Gastroesophageal sphincter (tissue), 3 donors: ENCODE data around the gene CSMD2.

Source experiments
- EP300 ChIP-seq: sonication (generic); formaldehyde crosslinking; IDR thresholded peaks from one replicate; pipeline ENCODE4 v1.6.1; 2017; ENCODE audit warnings: antibody characterized with exemption, mild to moderate bottlenecking
- POLR2A ChIP-seq, 2 donors: fragments of 450-650 bp; IDR thresholded peaks; one replicate each; pipeline ENCODE4 v1.6.1; 2017; ENCODE audit warnings: antibody characterized with exemption in 2 of 2, mild to moderate bottlenecking in 2 of 2, moderate library complexity in 1 of 2
- POLR2AphosphoS5 ChIP-seq: sonication (generic); formaldehyde crosslinking; IDR thresholded peaks from one replicate; pipeline ENCODE4 v1.6.1; 2017; ENCODE audit warnings: antibody characterized with exemption
- TF ChIP-seq, protein P1 (sequence below), 4 experiments: fragments of 200-600 bp in 2 of 4; fragments of 450-650 bp in 2 of 4; sonication (generic) in 1 of 4; IDR thresholded peaks; one replicate each; pipeline ENCODE4 v1.5.1; 2017 to 2019; ENCODE audit warnings: antibody characterized with exemption in 4 of 4, mild to moderate bottlenecking in 2 of 4, moderate library complexity in 2 of 4

DNA sequence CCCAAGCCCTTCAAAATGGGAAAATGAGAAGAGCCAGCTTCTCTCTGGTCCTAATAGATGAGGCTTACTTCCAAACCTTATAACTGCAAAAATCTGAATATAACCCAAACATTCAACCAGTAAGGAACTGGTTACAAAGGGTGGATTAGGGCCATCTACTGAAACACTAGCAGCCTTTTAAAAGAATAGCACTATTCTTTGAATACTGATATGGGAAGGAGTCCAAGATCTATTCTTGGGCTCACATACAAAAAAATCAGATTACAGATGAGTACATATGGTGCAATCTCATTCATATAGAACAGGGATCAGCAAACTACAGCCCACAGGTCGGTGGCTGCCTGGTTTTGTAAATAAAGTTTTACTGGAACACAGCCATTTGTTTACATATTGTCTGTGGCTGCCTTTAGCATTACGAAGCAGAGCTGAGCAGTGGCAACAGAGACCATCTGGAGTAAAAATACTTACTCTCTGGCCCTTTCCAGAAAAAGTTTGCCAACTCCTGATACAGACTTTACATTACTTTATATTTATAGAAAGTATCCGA is 524.8 kb downstream of the CSMD2 start:
- TF ChIP-seq POLR2A (IDR thresholded peaks at IDR 0.05) = no peak
- TF ChIP-seq, protein P1, sequence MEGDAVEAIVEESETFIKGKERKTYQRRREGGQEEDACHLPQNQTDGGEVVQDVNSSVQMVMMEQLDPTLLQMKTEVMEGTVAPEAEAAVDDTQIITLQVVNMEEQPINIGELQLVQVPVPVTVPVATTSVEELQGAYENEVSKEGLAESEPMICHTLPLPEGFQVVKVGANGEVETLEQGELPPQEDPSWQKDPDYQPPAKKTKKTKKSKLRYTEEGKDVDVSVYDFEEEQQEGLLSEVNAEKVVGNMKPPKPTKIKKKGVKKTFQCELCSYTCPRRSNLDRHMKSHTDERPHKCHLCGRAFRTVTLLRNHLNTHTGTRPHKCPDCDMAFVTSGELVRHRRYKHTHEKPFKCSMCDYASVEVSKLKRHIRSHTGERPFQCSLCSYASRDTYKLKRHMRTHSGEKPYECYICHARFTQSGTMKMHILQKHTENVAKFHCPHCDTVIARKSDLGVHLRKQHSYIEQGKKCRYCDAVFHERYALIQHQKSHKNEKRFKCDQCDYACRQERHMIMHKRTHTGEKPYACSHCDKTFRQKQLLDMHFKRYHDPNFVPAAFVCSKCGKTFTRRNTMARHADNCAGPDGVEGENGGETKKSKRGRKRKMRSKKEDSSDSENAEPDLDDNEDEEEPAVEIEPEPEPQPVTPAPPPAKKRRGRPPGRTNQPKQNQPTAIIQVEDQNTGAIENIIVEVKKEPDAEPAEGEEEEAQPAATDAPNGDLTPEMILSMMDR (IDR thresholded peaks at IDR 0.05) = no peak
- no peak for TF ChIP-seq EP300
- TF ChIP-seq POLR2AphosphoS5 = no peak
